ENCODE results near the gene ADARB2.

DNA sequence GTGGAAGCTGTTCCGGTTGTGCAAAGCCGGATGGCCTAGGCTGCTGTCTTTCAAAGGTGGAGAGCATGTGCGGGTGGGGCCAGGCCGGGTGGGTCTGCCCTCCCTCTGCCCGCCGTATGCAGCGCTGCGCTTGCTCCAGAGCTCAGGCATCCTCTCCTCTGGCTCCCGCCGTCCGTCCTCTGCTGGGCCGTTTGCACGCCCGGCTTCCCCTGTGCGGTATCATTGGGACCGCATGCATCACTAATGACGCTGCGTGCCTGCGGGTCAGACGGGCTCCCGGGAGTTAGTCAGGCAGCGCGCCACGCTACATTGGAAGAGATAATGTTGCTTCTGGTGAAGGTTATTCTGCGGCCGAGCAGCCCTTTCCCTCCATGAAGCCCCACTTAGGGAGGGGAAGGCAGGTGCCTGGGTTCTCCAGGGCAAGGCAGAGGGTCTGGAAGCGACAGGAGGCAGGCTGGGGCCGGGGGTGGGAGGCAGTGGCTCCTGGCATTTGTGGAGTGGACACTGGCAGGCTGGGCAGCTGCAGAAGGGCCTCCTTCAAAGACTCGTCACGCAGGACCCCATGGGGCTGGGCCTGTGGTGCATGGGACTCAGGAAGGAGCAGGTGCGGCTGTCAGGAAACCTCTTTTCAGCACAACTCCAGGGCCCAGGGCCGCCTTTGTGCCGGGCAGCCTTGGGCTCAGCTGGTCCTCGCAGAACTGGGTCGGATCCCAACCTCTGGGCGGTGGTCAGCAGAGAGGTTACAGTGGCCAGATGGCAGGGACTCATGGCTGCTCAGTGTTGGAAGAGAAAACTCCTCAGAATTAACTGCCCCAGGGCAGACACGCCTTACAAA is 362.6 kb downstream of the ADARB2 start:
- no peak for TF ChIP-seq CTCF (IDR thresholded peaks at IDR 0.05)
- TF ChIP-seq EP300 (IDR thresholded peaks at IDR 0.05), result no peak
